GM18517 (cell line): ENCODE measurements around the gene BCAT1.
"Not testable (repeated sequence)": the region's sequence is repeated elsewhere in the genome, so short reads cannot be mapped to it uniquely, and the experiment has no call there.

Source experiments
- ATAC-seq: cut with Tn5 transposase; IDR thresholded peaks from one replicate; pipeline ENCODE4 v1.9.1; 2021; ENCODE audit warnings: mild to moderate bottlenecking, moderate library complexity; ENCODE audit not compliant: unreplicated experiment

BCAT1 gene

DNA sequence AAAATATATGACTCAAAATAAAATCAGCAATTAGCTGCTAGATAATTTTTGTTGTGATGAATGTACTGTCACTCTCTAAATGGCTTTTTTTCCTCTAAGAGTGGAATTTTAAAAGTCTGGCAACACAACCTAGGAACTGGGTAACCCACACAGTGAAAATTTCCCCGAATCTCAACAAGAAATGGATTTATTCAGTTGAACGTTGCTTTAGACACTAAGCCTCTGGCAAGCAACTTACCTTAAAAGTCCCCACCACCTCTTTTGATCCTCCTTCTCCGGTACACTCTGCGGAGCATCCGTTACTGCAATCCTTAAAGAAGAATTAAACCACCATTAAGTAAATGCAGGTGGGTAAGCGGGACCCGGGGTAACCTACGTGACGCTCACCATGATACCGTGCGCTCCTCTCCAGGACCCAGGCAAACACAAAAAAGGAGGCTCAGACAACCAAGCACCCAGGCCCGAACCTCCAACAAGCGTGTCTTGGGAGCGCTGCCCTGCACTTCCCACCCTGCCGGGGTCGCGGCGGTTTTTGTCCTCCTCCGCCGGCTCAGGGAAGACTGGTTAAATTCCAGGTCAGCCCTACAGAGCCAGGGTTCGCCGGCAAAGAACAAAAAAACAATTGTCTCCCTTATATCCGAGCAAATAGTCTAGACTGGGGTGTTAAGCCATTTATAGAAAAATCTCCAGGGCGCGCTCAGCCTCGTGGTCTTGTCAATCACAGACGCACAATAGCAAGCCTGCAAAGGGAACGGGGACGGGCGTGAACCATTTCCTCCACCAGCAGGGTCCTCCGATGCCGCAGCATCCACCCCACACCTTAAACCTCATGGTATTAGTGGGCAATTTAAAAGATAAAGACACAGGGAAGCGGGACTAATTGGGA lies 47.1 kb downstream of the BCAT1 start:
- ATAC-seq = no peak

DNA sequence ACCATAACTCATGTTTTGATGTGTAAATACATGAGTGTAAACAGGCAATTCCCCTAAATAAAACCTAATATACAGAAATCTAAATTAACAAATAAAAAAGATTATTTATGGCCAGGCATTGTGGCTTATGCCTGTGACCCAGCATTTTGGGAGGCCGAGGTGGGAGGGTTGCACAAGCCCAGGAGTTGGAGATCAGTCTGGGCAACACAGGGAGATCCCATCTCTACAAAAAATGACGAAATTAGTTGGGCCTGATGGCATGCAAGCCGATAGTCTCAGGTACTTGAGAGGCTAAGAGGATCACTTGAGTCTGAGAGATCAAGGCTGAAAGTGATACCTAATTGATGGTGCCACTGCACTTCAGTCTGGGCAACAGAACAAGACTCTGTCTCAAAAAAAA lies 48.7 kb downstream of the BCAT1 start:
- ATAC-seq = no peak

GRCh38 chr12:24899503-24900075 lies 49.3 kb downstream of the BCAT1 start:
- ATAC-seq = no peak

DNA sequence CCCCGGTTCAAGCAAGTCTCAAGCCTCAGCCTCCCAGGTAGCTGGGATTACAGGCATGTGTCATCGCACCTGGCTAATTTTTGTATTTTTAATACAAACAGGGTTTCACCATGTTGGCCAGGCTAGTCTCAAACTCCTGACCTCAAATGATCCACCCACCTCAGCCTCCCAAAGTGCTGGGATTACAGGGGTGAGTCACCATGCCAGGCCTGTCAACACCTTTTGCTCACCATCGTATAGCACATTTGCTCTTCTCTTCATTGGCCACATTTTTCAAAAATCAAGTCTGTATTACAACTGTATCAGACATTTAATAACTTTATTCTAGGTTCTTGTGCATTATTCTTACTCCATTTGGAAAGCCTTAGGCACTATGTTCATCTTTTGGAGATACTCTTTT lies 50.3 kb downstream of the BCAT1 start:
- ATAC-seq = no peak

GRCh38 chr12:24898185-24898584 lies 50.7 kb downstream of the BCAT1 start:
- ATAC-seq = no peak

GRCh38 chr12:24896171-24896570 lies 52.7 kb downstream of the BCAT1 start:
- ATAC-seq = no peak

DNA sequence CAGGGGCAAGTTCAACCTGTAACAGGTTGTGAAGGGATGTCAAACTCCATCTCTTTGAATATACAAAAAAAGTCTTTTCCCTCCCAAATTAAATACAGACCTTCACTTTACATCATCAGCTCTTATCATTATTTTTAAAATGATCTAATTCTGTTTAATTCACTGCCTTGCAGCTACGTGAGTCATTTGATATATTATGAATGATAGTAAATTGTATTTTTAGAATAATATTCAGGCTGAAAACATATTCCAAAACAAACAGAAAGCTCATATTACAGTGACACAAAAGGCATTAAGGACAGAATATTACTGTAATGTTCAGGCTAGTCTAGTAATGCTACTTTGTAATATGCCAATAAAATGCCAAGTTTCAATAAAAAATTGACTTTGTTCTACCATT lies 53.3 kb downstream of the BCAT1 start:
- no peak for ATAC-seq

DNA sequence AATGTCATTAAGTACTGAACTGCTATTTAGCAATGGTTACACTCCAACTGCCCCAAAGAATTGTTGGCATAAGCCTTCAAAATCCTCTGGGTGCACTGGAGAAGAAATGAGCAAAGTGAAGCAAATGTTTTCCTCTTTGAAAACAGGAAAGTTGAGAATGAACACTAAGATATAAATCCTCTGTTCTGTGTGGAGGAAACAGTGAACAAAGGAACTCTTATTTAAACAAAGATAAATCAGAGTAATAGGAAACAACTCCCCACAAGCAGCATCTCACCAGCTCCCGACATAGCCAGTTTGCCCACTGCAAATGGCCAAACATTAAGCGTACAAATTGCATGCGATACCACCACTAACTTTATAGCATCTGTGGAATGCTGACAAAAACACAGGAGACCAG lies 54.0 kb downstream of the BCAT1 start:
- no peak for ATAC-seq

- no peak for ATAC-seq
Measured at GRCh38 chr12:24890048-24890803, 58.7 kb downstream of the BCAT1 start.

DNA sequence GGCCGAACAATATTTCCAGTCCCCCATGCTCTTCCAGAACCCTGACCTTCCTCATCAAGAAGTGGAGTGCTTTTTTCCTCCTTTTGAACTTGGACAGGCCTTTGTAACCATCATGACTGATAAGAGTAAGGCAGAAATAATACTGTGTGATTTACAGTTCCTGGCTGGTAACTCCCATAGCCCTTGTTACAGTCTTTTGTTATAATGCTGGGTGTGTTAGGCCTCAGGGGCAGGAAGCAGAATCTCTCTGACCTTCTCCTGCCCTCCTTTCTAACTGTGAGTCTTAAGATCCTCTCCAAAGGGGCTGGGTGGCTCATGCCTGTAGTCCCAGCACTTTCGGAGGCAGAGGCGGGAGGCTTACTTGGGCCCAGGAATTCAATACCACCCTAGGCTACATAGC lies 59.5 kb downstream of the BCAT1 start:
- ATAC-seq = no peak

GRCh38 chr12:24888813-24889212 lies 60.1 kb downstream of the BCAT1 start:
- ATAC-seq = no peak

- no peak for ATAC-seq
Measured at GRCh38 chr12:24884911-24885310, 64.0 kb downstream of the BCAT1 start.

DNA sequence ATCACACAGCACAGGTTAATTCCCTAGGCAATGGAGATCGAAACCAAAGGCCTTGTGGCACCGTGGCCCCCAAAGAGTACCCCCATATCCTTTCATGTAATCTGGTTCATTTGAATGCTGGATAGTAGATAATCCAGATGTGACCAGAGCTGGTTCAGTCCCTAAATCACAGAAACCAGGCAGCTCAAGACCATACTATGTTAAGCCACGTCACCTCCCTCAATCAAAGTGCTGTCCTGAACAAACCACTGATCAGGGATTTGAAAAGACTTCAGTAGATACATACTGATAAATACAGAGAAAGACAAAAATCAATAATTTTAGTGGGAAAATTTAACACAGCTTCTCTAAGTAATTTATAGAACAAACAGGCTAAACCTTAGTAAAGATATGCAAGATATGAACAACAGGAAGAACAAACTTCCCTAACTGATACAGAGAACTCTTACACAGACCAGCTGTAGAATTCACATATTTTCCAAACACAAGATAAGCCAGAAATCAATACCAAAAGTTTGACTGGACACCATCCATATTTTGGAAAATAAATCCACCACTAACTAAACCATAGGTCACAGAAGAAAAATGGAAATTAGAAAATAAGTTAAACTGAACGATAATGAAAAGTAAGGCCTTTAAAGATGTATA lies 67.1 kb downstream of the BCAT1 start:
- ATAC-seq = no peak

GRCh38 chr12:24881227-24881626 lies 67.7 kb downstream of the BCAT1 start:
- no peak for ATAC-seq

GRCh38 chr12:24880732-24881131 lies 68.2 kb downstream of the BCAT1 start:
- no peak for ATAC-seq

DNA sequence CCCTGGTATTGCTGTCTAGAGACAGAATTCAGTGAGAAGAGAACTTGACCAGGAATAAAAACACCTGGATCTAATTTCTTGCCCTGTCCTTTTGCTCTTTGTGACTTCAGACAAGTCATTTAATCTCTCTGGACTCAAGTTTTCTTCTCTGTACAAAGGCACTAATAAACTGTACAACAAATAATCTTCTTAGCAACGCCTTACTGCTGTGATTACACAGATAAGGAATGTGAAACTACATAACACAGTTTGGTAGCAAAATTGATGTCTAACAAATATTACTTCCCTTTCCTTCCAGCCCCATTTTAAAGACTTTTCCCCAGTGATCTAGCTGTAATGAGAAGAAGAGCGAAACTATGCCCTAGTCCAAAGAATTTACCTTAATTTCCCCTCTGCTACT lies 69.3 kb downstream of the BCAT1 start:
- ATAC-seq = no peak

DNA sequence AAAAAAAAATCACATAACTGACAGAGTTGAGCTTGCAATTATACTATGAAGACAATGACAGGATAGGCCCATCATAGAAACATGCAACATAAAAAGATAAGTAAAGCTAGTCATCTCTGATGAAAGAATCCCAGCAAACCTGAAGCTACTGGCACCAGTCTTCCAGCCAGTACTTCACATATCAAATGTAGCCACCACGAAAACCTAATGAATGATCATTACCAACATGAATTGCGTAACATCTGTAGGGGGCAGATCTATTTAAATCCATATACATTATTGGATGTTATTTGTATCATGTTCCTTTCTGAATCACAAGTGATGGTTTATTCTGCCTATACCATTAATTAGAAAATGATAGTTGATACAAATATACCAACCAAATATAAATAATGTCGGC lies 73.9 kb downstream of the BCAT1 start:
- no peak for ATAC-seq

DNA sequence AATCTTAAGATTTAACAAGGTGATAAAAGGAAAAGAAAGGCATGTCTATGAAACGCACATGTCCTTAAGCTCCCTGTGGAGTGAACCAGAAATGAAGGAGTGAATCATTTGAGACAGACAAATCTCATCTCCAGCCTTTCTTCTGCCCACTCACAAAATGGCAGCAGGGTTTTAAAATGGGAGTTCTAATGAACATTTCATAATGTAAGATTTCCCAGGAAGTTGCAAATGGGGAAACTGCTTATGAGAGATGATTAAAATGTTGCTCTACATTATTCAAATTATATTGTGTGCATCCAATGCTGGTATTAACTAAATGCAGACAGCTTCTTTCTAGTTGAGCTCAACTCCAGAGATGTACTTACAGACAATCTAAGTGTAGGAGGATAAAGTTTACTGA lies 76.7 kb downstream of the BCAT1 start:
- no peak for ATAC-seq

GRCh38 chr12:24866139-24866538 lies 82.8 kb downstream of the BCAT1 start:
- ATAC-seq = not testable (repeated sequence)

- no peak for ATAC-seq
Measured at GRCh38 chr12:24864796-24865125, 84.1 kb downstream of the BCAT1 start.

DNA sequence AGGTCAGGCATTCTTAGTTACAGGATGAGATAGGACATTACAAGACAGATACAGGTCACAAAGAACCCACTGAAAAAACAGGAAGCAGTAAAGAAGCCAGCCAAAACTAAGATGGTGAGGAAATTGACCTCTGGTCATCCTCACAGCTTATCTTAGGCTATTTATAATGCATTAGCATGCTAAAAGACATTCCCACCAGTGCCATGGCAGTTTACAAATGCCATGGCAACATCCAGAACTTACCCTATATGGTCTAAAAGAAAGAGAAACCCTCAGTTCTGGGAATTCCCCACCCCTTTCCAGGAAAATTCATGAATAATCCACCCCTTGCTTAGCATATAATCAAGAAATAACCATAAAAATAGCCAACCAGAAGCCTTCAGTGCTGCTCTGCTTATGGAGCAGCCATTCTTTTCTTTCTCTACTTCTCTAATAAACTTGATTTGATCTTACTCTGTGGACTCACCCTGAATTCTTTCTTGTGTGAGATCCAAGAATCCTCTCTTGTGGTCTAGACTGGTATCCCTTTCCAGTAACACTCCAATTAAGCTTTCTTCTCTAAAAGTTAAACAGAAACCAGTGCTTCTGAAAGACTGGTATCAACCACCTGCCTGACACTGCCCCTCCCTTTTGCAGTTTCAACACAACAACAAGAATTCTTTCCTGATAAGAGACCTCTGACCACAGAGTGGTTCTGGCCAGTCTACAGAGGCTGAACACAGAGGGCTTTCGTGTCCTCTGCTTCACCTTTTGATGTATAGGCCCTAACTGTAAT lies 86.9 kb downstream of the BCAT1 start:
- ATAC-seq = peak; percentile 88
